GM21447 (cell line): ENCODE data around the gene SLC44A3.
A peak's percentile ranks its signal among the peaks of the same experiment; 100 is the strongest.

Source experiments
- ATAC-seq: cut with Tn5 transposase; IDR thresholded peaks from one replicate; pipeline ENCODE4 v1.9.1; 2021; ENCODE audit not compliant: unreplicated experiment

SLC44A3 gene, protein sequence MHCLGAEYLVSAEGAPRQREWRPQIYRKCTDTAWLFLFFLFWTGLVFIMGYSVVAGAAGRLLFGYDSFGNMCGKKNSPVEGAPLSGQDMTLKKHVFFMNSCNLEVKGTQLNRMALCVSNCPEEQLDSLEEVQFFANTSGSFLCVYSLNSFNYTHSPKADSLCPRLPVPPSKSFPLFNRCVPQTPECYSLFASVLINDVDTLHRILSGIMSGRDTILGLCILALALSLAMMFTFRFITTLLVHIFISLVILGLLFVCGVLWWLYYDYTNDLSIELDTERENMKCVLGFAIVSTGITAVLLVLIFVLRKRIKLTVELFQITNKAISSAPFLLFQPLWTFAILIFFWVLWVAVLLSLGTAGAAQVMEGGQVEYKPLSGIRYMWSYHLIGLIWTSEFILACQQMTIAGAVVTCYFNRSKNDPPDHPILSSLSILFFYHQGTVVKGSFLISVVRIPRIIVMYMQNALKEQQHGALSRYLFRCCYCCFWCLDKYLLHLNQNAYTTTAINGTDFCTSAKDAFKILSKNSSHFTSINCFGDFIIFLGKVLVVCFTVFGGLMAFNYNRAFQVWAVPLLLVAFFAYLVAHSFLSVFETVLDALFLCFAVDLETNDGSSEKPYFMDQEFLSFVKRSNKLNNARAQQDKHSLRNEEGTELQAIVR

DNA sequence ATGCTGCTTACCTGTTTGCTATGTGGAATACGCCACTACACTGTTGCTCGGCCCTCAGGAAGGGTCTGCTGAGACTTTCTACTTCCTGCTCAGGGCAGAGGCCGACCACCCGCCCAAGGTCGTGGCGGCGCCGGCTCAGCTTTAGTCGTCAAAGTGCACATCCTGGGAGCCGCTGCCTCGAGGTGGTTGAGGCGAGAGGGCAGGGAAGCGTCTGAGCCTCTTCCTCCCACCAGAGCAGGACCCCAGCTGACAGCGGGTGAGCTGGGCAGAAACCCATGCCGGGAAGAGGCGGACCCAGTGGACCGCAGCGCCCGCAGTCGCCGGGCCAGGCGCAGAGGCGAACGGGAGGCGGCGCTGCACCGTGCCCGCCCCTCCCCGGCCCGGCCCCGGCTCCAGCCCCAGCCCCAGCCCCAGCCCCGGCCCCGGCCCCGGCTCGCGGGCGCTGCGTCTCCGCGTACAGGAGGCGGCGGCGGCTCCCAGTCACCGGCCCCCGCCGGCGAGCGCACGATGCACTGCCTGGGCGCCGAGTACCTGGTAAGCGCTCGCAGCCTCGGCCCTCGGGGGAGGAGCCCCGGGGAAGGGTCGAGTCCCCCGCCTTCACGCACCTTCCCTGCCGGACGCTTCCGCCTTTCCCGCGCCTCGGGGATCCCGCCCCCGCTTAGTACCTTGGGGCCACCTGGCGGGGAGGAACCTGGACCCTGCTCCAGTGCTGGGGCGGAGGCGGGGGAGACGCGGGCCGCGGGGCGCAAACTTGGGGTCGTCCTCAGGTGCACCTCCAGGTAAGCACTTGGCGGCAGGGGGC is at the start of gene SLC44A3:
Gene SLC44A3 (plus strand): TSS at position 413 of the 802 bp plus-strand sequence. CDS start 95 bp downstream, at position 508.
- no peak for ATAC-seq

DNA sequence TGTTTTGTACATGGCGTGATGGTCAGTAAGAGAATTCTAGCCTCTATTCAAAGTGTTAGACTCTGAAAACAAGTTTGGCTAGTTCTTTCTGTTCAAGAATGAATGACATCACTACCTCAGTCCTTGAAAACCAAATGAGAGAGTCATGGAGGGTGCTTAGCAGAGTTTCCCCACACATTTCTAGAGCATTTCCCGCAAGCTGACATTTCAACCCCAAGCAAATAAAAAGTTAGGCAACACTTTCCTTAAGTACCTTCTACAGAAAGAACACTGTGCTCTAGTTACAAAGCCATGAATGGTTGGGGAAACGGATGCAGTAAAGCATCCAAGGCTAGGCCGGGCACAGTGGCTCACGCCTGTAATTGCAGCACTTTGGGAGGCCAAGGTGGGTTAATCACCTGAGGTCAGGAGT is 47.9 kb upstream of the SLC44A3 start:
- no peak for ATAC-seq

DNA sequence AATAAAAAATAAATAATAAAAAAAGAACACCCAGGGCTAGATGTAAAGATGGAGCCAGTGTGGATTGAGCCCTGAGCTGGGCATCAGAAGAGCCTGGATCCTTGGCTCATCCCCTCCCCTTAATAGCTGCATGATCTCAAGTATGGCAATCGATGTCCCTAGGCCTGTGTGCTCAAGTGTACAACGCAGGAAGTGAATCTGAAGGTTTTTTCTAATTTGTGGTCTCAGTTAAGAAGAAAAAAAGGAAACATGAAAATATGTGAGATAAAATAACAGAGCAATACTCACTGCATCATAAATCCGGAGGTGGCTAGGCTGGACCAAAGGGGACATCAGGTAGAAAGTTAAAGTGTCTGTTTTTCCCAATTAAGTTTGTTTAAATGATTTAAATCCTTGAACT is 47.3 kb upstream of the SLC44A3 start:
- no peak for ATAC-seq

DNA sequence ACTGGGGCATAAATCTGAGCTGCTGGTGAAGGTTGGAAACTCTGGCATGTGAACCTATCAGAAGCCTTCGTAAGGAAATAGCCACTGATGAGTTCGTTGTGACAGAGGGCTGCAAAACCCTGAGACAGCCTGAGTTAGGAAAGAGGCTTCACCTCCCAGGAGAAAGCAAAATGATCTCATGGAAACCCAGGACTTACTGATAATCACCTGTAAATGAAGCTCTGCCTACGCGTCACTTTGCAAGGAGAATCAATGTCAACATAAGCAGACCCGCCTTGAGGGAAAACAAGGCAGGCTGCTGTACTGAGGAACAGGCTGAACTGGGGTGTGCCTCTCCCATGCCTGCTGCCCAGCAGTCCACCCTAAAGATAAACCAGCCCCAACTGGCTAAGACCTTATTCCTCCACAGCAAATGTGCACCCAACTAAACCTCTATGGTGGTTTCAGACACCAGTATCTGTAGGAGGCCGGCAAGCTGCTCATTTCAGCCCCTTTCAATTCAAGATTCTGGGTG is 46.8 kb upstream of the SLC44A3 start:
- no peak for ATAC-seq

DNA sequence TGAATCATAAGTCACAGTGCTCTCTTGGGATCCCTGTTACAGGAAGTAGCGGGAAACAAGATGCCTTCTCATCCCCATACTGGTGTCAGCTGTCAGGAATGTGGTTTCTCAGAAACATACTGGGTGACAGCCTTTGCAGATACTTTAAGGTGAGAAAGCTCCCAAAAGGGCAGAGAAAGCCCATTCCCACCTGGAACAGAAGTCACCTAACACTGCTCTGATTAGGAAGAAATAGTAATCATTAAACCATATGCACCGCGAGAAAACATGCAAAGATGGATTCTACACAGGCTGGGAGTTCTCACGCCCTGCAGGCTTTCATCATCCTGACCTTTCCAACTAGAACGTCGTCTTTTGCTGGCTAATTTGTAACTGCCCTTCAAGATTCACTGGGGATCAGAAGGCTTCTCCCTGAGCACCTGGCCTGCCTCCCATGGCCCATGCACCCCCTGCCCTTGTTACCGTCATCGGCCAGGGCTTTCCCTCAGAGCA is 46.2 kb upstream of the SLC44A3 start:
- ATAC-seq = no peak

DNA sequence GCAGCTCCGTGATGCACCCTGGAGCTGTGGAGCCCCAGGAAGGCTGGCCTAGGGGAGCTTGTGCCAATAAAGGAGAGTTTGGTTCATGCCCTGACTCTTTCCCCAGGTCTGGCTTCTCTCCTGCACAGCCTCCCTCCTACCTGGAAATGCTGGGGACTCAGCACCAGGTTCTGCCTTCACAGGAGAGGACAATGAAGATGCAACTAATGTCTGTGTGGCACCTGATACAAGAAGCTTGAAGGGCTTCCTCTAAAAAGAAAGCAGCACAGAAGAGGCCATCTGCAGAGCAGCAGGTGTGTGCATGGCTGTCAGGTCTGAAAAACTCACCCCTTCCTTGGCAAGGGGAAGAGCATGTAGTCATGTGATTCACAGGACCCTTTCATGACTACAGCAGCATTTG is 43.7 kb upstream of the SLC44A3 start:
- no peak for ATAC-seq

DNA sequence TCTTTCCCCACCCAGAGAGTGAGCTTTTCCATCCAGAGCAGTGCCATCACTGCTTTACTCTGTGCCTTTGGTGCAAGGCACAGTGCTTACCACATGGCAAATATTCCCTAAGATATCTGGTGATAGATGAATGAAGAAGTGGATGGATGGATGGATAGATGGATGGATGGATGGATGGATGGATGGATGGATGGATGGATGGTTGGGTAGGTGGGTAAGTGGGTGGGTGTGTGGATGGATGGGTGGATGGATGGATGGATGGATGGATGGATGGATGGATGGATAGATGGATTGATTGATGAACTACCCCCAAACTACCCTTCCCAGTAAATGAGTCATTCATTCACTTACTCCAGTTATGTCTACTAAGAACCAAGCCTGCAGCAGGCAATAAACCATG is 42.9 kb upstream of the SLC44A3 start:
- no peak for ATAC-seq

DNA sequence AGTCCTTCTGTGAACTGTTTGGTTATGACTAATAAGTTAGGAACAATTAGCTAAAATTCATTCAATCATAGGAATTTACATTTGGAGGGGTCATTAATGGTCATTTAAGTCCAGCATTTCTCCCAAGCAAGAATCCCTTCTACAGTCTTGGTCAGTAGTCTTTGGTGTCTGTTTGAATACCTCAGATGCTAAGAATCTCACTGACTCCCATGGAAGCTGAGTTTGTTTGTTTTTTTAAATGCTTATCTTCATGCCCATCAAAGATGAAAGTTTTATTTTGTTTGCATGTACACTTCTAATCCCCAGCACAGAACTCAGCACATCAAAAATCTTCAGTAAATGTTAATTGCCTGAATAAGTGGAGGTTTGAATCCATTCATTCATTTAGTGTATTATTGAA is 41.3 kb upstream of the SLC44A3 start:
- no peak for ATAC-seq

DNA sequence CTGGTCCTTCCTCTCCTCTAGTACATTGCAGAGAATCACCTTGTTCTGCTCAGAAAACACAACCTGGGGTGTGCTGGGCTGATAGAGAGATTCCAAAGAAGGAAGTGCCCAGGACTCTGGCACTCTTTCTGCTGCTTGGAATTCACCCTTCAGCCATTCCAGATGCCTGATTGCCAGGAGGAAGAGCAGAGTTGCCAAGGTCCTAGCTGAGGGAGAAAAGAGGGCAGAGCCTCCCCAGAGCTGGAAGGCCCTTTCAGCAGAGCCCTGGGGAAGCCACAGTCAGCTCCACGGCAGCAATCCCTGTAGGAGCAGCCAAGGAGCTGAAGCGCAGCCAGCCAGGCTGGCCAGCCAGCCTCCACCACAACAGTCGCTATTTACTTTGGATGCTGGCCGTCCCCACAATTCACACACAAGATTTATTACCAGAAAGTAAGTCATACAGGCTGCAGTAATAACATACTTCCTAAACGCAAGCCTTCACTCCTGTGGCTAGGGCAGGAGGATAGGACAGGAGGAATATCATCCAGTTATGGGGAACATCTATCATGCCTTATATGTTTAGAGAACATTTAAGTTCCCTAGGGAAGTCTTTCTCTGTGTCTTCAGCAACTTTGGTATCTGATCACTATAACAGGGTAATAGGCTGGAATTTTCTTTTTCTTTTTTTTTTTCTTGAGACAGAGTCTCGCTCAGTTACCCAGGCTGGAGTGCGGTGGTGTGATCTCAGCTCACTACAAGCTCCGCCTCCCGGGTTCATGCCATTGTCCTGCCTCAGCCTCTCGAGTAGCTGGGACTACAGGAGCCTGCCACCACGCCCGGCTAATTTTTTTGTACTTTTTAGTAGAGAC is 36.6 kb upstream of the SLC44A3 start:
- no peak for ATAC-seq

DNA sequence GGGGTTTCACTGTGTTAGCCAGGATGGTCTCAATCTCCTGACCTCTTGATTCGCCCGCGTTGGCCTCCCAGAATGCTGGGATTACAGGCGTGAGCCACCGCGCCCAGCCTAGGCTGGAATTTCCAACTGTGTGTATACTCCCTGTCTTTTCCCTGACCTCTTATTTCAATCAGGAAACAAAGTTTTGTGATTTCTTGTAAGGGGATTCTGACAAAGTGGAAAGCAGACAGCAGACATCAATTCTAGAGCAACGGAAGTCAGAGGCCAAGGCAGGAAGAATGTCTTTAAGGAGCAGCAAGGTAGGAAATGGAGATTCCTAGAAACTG is 36.0 kb upstream of the SLC44A3 start:
- ATAC-seq = no peak

DNA sequence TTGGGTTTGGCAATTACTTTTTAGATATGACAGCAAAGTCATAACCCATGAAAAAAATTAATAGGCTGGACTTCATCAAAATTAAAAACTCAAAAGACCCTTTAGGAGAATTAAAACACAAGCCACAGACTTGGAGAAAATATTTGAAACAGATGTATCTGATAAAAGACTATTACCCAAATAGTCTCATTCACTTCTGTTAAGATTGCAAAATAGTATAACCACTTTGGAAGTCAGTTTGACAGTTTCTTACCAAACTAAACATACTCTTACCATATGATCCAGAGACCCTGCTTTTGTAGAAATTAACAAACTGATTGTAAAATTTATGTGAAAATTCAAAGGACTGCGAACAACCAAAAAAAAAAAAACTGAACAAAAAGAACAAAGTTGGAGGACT is 32.5 kb upstream of the SLC44A3 start:
- no peak for ATAC-seq

DNA sequence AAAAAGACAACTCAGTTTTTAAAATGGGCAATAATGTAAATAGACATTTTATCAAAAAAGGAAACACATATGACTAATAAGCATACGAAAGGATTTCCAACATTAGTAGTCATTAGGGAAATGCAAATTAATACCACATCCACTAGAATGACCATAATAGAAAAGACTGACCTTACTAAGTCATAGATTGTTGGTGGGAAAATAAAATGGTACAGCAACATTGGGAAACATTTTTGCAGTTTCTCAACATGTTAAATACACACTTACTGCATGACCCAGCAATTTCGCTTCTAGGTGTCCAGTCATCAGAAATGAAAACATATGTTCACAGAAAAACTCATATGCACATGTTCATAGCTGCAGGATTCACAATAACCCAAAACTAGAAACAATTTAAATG is 29.9 kb upstream of the SLC44A3 start:
- no peak for ATAC-seq

DNA sequence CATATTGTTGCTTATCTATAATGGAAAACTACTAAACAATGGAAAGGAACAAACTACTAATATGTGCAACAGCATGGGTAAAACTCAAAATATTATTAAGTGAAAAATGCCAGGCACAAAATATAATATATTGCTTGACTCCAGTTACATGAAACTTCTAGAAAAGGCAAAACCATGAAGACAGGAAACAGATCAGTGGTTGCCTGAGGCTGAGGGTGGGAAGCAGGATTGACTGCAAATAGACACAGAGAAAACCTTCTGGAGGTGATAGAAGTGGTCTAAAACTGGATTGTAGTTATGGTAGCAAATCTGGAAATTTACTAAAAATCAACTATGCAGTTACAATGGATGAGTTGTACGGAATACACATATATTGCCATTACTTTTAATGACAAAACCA is 29.5 kb upstream of the SLC44A3 start:
- no peak for ATAC-seq

DNA sequence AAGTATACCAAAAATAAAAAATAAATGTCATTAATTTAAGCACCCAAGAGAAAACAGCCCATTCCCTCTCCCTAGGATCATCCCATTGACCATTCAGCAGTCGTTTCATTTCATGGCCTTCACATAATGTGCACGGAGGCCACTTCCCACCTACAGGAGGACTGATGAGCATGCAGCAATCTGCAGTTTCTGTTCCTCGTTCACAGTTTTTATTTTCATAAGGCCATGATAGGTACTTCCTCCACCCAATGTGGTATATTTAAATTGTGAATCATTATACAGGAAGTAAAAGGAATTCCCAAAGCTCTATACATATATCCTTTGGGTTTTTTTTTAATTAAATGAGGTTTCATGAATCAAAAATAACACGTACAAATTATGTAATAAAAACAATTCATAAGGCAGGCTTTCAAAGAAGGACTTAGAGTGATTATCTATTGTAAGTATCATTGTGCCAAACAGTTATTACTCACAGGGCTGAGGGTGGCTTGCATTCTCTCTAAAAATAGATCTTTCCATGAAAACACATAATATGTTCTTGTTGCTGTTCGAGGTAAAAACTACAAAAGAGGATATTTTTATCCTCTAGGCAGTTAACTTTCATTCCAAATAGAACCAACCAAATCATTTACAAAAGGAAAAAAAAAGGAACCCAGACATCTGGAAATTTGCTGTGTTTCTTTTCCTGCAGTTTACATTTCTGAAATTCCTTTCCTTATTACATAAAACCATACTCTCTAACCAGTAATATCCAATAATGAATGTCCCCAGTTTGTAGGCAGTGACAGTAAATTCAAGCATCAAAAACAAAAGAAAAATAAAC is 27.5 kb upstream of the SLC44A3 start:
- ATAC-seq = peak; percentile 98

DNA sequence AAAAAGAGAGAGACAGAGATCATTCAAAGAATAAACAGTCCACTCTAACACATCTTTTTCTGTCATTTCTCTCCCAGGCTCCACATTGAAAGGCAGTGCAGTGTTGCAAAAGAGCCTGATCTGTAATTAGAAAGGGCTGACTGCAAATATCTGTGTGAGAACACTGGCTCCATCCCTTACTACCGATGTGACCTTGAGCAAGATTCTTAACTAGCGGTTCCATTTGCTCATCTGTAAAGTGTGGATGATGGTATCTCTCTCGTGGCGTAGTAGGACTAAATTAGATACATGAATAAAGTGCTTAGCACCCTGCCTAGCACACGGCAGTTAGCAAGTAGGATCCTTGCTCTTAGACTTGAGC is 26.9 kb upstream of the SLC44A3 start:
- ATAC-seq = no peak

DNA sequence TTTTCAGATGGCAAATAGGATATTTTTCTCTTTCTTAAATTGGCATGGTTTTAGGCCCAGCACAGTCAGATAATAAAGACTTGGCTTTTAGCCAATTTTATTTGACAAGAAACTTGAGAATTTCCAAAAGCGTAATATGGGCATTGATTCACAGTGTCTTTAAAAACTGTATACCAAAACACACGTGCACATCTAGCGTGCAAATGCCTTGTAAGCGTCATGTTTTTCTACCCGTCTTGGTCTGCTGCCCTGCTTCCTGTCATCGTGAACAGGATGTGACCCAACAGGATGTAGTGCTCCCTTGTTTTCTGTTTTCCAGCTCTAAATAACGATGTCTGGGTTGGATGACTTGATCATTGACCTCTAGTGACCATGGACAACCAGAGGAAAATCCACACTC is 24.7 kb upstream of the SLC44A3 start:
- no peak for ATAC-seq

DNA sequence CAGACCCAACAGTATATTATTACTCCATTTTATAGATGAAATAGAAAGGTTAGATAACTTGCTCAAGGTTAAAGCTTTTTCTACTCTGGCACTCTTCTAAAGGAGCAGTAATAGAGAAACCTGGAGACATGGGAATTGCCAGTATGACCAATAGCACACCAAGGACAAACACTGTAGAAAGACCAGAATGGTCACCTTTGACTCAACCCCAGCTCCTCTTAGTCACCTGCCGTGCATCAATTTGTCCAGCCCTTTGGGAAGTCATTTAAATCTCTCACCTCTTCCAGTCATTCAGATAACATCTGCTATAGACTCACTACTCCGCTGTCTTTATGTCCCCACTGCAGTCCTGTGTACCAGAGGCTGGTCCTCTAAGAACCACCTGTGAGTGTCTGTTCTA is 23.9 kb upstream of the SLC44A3 start:
- no peak for ATAC-seq

DNA sequence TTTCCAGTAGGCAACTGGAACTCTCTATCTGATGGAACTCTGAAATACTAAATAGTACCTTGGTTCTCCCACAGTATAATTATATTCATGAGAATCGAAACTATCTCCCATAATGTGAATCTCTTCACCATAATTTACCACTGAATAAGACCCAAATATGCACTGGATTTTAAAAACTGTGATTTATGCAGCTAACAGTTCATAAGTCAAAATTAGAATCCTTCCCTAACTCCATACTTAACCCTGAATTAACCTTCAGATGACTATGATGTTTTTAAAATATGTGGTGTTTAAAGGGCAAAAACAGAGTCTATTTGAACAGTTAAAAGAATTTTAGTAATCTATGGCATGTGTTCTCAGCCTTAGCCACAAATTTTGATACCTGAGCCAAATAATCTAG is 22.9 kb upstream of the SLC44A3 start:
- ATAC-seq = no peak

DNA sequence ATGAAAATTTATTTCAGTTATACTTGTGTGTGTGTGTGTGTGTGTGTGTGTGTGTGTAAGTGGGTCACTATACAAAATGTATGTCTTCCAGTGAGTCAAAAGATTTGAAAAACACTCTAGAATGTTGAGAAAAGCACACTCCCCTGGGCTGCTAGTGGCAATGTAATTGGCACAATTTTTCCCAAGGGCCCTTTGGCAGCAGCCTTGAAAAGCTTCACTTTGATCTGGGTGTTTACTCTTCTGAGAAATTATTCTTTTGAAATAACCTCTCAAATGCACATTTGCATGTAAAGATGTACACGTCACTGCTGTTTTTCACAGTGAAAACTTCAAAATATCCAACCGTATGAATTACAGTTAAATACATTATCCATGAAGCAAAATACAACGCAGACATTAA is 22.1 kb upstream of the SLC44A3 start:
- no peak for ATAC-seq

DNA sequence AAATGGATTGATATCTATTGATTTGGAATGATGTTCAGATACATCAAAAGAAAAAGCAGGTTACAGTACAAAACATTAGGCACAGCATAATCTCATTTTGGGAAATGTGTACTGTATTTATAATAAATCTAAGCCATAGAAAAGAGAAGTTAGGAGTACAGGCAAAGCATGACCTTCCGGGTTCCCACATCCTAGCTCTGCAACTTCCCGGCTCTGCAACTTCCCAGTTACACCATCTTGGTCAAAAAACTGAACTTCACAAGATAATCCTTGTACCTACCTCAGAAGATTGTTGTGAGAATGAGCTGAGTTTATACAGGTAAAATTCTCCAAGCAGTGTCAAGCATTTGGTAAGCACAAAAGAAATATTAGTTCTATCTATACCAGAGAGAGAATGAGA is 21.7 kb upstream of the SLC44A3 start:
- no peak for ATAC-seq
